Upper lobe of left lung (tissue), 6 donors: ENCODE measurements around the gene ZCCHC24. TPM values are rescaled to one million over a fixed set of nuclear protein-coding genes. Genes with fewer than 3 reads are reported as not detected.
"Not testable (repeated sequence)": the region's sequence is repeated elsewhere in the genome, so short reads cannot be mapped to it uniquely, and the experiment has no call there.

Experiments
- ATAC-seq, 2 donors: fragments of 200-7000 bp; cut with Tn5 transposase; one replicate each; pipeline ENCODE4 v1.9.1; 2022; ENCODE audit warnings: mild to moderate bottlenecking in 2 of 2, moderate library complexity in 2 of 2; ENCODE audit not compliant: low FRiP score in 2 of 2
- DNase-seq, 2 donors: peaks; one replicate each; pipeline ENCODE4 v3.0.0-alpha.2; 2019 to 2020
- H3K27ac ChIP-seq, 4 donors: fragments of 200-600 bp; sonication (generic); one replicate each; pipeline ENCODE4 v1.5.1; 2016 to 2019
- H3K27me3 ChIP-seq, 4 donors: fragments of 200-600 bp; sonication (generic); one replicate each; pipeline ENCODE4 v1.5.1; 2017 to 2019
- H3K36me3 ChIP-seq, 4 donors: fragments of 200-600 bp; sonication (generic); one replicate each; pipeline ENCODE4 v1.5.1; 2016 to 2019
- H3K4me1 ChIP-seq, 4 donors: fragments of 200-600 bp; sonication (generic); one replicate each; pipeline ENCODE4 v1.5.1; 2018 to 2019
- H3K4me3 ChIP-seq, 4 donors: fragments of 200-600 bp; sonication (generic); one replicate each; pipeline ENCODE4 v1.5.1; 2017 to 2019; ENCODE audit warnings: mild to moderate bottlenecking in 2 of 4, moderate library complexity in 1 of 4
- H3K9me3 ChIP-seq, 4 donors: fragments of 200-600 bp; sonication (generic); one replicate each; pipeline ENCODE4 v1.5.1; 2018 to 2019
- CTCF ChIP-seq, 6 experiments: fragments of 450-650 bp in 4 of 6; fragments of 200-600 bp in 2 of 6; sonication (generic) in 2 of 6; IDR thresholded peaks; one replicate each; pipeline ENCODE4 v1.5.1; 2016 to 2019; ENCODE audit warnings: antibody characterized with exemption in 6 of 6
- EP300 ChIP-seq, 4 donors: sonication (generic); formaldehyde crosslinking; IDR thresholded peaks; one replicate each; pipeline ENCODE4 v1.5.1; 2017; ENCODE audit warnings: antibody characterized with exemption in 4 of 4, control low read depth in 2 of 4
- POLR2A ChIP-seq, 4 donors: fragments of 450-650 bp; IDR thresholded peaks; one replicate each; pipeline ENCODE4 v1.5.1; 2016 to 2017; ENCODE audit warnings: antibody characterized with exemption in 4 of 4, mild to moderate bottlenecking in 2 of 4
- POLR2AphosphoS5 ChIP-seq, 2 donors: sonication (generic); formaldehyde crosslinking; IDR thresholded peaks; one replicate each; pipeline ENCODE4 v1.5.1; 2017; ENCODE audit warnings: antibody characterized with exemption in 2 of 2
- WGBS, 2 donors: methylation state at CpG; one replicate each; pipeline ENCODE4 v1.1.5; 2017 to 2018; 5-methylcytosine and 5-hydroxymethylcytosine counted together
- total RNA-seq, 6 donors: library from RNA; depleted of rRNA in 4 of 6; stranded (reverse); fragments of >200 nt in 4 of 6; gene quantifications; one replicate each; pipeline versions ENCODE4 v1.1.0 to v1.2.1, GENCODE V29; 2016 to 2021
- donor health status: DM: no; HTN: no; CAD: no; lungs with moderate emphysema.
- donor health status: DM: no; HTN: yes; CAD: no; lungs with severe emphysema.

The ZCCHC24 gene
- total RNA-seq, 6 donors from 2014 or later = 12.6 to 45.7 (median 21.0) TPM

GRCh38 chr10:79339266-79339665 lies 106.2 kb downstream of the ZCCHC24 start:
- no peak for ATAC-seq
- DNase-seq = no peak

GRCh38 chr10:79337783-79338469 lies 107.5 kb downstream of the ZCCHC24 start:
- not testable (repeated sequence) for DNase-seq, H3K9me3 ChIP-seq, ATAC-seq, H3K4me3 ChIP-seq, H3K4me1 ChIP-seq, H3K27ac ChIP-seq, H3K27me3 ChIP-seq, H3K36me3 ChIP-seq
- 97% methylated on average over 4 to 7 of the region's 11 CpGs for WGBS, 2 donors

More at GRCh38 chr10:79339266-79339665, 106.2 kb downstream of the ZCCHC24 start:
- no peak for TF ChIP-seq CTCF (IDR thresholded peaks at IDR 0.05)
- no peak for TF ChIP-seq EP300 (IDR thresholded peaks at IDR 0.05)
- no peak overlapping the region for H3K27ac ChIP-seq
- no peaks in the 10 kb centered on the region for H3K9me3 ChIP-seq
- no peak overlapping the region for H3K4me3 ChIP-seq
- H3K36me3 ChIP-seq = no peaks in the 10 kb centered on the region
- H3K27me3 ChIP-seq = no peaks in the 10 kb centered on the region
- H3K4me1 ChIP-seq = no peaks in the 10 kb centered on the region
- WGBS, 2 donors = 88 to 91% methylated on average over 3 of the region's 3 CpGs

- ATAC-seq (no peak), DNase-seq (no peak)
- H3K4me3 ChIP-seq = no peak overlapping the region
- no peaks in the 10 kb centered on the region for H3K36me3 ChIP-seq
- H3K4me1 ChIP-seq = no peaks in the 10 kb centered on the region
- H3K27ac ChIP-seq = no peak overlapping the region
- no peaks in the 10 kb centered on the region for H3K27me3 ChIP-seq
- TF ChIP-seq CTCF (IDR thresholded peaks at IDR 0.05) (no peak), POLR2A (IDR thresholded peaks at IDR 0.05) (no peak), POLR2AphosphoS5 (IDR thresholded peaks at IDR 0.05) (no peak), EP300 (IDR thresholded peaks at IDR 0.05) (no peak)
- WGBS, 2 donors = 74% methylated on average over 7 of the region's 7 CpGs; no CpG with 5 or more reads in 1 of the 2 donors
- no peaks in the 10 kb centered on the region for H3K9me3 ChIP-seq
Observed at GRCh38 chr10:79336739-79337138, 108.7 kb downstream of the ZCCHC24 start.

GRCh38 chr10:79336276-79336675 lies 109.1 kb downstream of the ZCCHC24 start:
- Histone ChIP-seq H3K27me3 (no peaks in the 10 kb centered on the region), H3K9me3 (no peaks in the 10 kb centered on the region), H3K27ac (no peak overlapping the region), H3K36me3 (no peaks in the 10 kb centered on the region), H3K4me1 (no peaks in the 10 kb centered on the region), H3K4me3 (no peak overlapping the region)
- TF ChIP-seq CTCF (IDR thresholded peaks at IDR 0.05) = no peak
- no peak for TF ChIP-seq POLR2AphosphoS5 (IDR thresholded peaks at IDR 0.05)
- TF ChIP-seq EP300 (IDR thresholded peaks at IDR 0.05) = no peak
- no peak for TF ChIP-seq POLR2A (IDR thresholded peaks at IDR 0.05)
- DNase-seq (no peak), ATAC-seq (no peak)
- 94 to 97% methylated on average over 3 of the region's 3 CpGs for WGBS, 2 donors

GRCh38 chr10:79335470-79336235 lies 109.8 kb downstream of the ZCCHC24 start:
- Histone ChIP-seq H3K4me3 (no peak overlapping the region), H3K27me3 (no peaks in the 10 kb centered on the region), H3K9me3 (no peaks in the 10 kb centered on the region), H3K27ac (no peak overlapping the region), H3K4me1 (no peaks in the 10 kb centered on the region), H3K36me3 (no peaks in the 10 kb centered on the region)
- ATAC-seq (no peak), DNase-seq (no peak)
- WGBS, 2 donors = 89 to 91% methylated on average over 6 to 13 of the region's 13 CpGs
- TF ChIP-seq POLR2A (IDR thresholded peaks at IDR 0.05) (no peak), CTCF (IDR thresholded peaks at IDR 0.05) (no peak), POLR2AphosphoS5 (IDR thresholded peaks at IDR 0.05) (no peak), EP300 (IDR thresholded peaks at IDR 0.05) (no peak)
